ENCODE data around the gene SLC25A15.

Gene SLC25A15

DNA sequence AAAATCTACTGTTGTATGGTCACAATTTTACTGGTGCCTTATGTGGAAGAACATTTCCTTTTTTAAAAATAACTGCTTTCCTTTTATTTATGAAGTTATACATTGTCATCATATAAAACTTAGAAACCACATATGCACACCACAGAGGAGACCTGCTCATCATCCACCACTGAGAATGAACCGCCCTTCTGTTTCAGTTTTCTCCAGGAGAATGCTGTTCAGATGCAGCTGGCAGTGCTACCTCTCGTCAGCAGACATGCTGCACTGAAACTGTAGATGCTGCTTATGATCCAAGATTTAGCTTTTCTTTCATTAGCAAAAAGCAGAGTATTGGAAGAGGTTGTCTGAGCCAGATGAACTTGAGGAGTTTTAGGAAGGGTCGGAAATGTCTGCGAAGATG lies 10.1 kb downstream of the SLC25A15 start:
- no peak overlapping the region for H3K4me3 ChIP-seq (ENCODE audit: low read depth, low read length)
- no peak for DNase-seq (ENCODE audit: low read depth, low spot score)
- in situ Hi-C loops (cut with HindIII; ENCODE audit: low sequenced_read_pairs) = no loop called here
- TF ChIP-seq, protein P1, sequence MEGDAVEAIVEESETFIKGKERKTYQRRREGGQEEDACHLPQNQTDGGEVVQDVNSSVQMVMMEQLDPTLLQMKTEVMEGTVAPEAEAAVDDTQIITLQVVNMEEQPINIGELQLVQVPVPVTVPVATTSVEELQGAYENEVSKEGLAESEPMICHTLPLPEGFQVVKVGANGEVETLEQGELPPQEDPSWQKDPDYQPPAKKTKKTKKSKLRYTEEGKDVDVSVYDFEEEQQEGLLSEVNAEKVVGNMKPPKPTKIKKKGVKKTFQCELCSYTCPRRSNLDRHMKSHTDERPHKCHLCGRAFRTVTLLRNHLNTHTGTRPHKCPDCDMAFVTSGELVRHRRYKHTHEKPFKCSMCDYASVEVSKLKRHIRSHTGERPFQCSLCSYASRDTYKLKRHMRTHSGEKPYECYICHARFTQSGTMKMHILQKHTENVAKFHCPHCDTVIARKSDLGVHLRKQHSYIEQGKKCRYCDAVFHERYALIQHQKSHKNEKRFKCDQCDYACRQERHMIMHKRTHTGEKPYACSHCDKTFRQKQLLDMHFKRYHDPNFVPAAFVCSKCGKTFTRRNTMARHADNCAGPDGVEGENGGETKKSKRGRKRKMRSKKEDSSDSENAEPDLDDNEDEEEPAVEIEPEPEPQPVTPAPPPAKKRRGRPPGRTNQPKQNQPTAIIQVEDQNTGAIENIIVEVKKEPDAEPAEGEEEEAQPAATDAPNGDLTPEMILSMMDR (IDR thresholded peaks at IDR 0.05; ENCODE audit: low read depth, low read length) = no peak

DNA sequence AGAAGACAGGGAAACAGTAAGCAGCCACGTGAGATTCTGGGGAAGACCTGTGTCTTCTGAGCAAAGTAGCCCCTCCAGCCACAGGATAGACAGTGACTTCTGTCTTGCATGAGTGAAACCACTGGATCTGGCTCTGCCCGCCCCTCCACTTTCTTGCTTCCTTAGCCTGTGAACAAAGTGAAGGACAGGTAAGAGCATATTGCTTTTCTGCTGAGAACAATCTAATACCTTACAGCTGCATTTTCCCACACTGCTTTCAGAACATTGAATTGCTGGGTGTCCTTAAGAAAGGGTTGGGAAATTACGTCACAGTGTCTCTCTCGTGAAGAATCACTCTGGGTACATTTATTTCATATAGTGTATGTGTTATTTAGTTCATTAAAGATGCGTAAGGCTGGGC lies 11.1 kb downstream of the SLC25A15 start:
- H3K4me3 ChIP-seq (ENCODE audit: low read depth, low read length) = no peak overlapping the region
- DNase-seq (ENCODE audit: low read depth, low spot score) = no peak
- in situ Hi-C loops (cut with HindIII; ENCODE audit: low sequenced_read_pairs) = no loop called here
- TF ChIP-seq, protein P1 (IDR thresholded peaks at IDR 0.05; ENCODE audit: low read depth, low read length) = no peak

DNA sequence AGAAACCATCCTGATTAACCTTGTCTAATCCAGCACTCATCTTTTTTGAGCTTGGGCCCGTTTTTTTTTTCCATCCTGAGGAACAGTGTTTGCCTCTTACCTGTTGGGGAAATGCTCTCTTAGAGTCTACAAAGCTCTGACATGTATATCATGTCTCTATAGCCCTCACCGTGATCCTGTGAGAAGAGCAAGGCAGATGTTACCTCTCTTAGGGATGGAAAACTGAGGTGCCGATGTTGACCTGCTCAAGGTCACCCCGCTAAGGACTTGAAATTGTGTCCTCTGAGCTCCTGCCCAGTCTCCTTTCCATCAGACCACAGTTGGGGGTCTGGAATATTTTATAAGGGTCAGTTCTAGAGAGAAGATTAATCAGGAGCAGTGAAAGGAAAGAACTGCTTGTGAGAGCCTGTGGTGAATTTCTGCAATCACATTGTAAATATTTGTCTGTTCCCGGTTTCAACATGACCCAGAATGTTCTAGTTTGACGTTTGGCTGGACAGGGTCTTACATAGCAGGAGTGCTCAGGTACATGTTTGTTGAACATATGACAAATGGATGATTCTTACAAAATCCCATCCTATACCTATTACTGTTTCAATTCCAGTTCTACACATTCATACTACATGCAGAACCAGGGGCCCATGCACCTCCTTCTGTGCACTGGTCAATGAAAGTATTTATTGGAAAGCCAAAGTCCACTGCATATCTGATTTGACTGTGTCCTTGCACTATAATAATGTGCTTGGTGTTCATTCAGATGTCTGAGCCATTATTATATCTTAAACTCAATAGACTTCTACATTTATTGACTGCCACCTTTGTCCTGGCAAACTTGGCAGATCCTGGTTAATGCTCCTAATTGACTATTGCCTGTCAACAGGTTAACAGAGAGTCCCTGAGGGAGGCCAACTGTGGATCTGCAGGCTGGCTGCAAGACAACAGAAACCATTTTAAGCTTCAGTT lies 12.1 kb downstream of the SLC25A15 start:
- in situ Hi-C loops (cut with HindIII; ENCODE audit: low sequenced_read_pairs) = no loop called here
- TF ChIP-seq, protein P1 (IDR thresholded peaks at IDR 0.05; ENCODE audit: low read depth, low read length) = no peak
- DNase-seq (ENCODE audit: low read depth, low spot score) = no peak
- H3K4me3 ChIP-seq (ENCODE audit: low read depth, low read length) = no peak overlapping the region

DNA sequence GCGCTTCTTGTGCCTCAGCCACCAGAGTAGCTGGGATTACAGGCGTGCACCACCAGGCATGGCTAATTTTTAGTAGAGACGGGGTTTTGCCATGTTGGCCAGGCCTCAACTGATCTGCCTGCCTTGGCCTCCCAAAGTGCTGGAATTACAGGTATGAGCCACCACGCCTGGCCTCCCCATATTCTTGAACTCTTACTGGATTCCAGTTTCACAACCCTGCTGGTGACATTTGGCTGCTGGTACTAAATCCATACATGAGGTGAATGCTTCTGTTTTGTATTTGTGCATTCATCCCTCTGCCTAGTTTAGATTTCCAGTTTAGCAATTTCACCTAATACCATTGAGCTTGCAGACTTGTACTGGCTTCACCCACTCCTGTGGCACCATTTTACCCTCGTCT lies 13.9 kb downstream of the SLC25A15 start:
- no peak overlapping the region for H3K4me3 ChIP-seq (ENCODE audit: low read depth, low read length)
- in situ Hi-C loops (cut with HindIII; ENCODE audit: low sequenced_read_pairs) = no loop called here
- TF ChIP-seq, protein P1 (IDR thresholded peaks at IDR 0.05; ENCODE audit: low read depth, low read length) = no peak
- DNase-seq (ENCODE audit: low read depth, low spot score) = no peak

DNA sequence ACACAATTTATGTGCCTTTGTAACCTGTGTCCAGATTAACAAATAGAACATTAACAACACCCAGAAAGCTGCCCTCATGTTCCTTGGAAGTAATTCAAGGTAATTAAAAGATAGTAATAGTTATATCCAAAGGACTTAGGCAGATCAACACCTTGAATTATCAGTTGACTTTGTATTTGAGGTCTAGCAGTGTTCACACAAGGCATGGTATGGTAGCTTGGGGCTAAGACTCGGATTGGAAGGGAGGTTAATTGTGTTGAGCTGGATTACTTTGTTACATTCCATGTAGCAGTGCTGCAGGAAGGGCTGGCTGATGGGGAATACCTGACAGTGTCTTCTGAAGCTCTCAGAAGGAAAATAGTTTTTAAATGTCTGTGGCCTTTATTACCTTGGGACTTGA lies 16.8 kb downstream of the SLC25A15 start:
- DNase-seq (ENCODE audit: low read depth, low spot score) = no peak
- H3K4me3 ChIP-seq (ENCODE audit: low read depth, low read length) = no peak overlapping the region
- TF ChIP-seq, protein P1 (IDR thresholded peaks at IDR 0.05; ENCODE audit: low read depth, low read length) = no peak
- in situ Hi-C loops (cut with HindIII; ENCODE audit: low sequenced_read_pairs) = no loop called here

DNA sequence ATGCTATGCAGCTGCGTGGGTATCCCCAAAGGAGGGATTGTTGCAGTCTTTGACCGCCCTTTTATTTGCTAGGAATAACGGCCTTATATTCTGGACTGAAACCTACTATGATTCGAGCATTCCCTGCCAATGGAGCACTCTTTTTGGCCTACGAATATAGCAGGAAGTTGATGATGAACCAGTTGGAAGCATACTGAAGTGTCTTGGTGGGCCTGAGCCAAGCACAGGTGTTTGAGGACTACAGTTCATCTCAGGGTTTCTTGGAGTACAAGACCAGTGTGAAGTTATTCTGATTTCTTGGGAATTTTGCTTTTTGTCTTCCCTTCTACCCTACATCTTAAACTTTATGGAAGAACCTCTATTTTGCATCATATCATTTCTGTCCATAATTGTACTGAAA lies 20.1 kb downstream of the SLC25A15 start:
- in situ Hi-C loops (cut with HindIII; ENCODE audit: low sequenced_read_pairs) = no loop called here
- no peak overlapping the region for H3K4me3 ChIP-seq (ENCODE audit: low read depth, low read length)
- no peak for DNase-seq (ENCODE audit: low read depth, low spot score)
- TF ChIP-seq, protein P1 (IDR thresholded peaks at IDR 0.05; ENCODE audit: low read depth, low read length) = no peak

All from astrocyte of the spinal cord (primary cell).